HPDE6-E6E7 (cell line): Measurements from ENCODE around the gene EDARADD.
A peak's percentile ranks its signal among the peaks of the same experiment; 100 is the strongest.
"Not testable (repeated sequence)": the region's sequence is repeated elsewhere in the genome, so short reads cannot be mapped to it uniquely, and the experiment has no call there.

Experiments used
- DNase-seq: peaks from one replicate; pipeline ENCODE4 v3.0.0; 2011; ENCODE audit warnings: missing footprints; ENCODE audit errors: extremely low spot score

EDARADD gene

DNA sequence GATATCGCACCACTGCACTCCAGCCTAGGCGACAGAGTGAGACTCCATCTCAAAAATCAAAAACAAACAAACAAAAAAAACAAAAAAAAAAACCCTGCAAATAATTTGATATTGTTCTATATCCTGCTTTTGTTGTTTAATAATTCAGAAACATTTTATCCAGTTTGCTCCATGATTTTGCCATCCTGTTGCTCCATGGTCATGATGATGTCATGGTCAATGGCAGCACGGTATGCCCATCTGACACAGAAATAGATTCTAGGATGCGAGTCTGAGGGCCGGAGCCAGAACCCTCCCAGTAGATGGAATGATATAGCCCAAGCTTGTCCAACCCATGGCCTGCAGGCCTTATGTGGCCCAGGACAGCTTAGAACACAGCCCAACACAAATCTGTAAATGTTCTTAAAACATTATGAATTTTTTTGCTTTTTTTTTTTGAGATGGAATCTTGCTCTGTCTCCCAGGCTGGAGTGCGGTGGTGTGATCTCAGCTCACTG lies 39.8 kb downstream of the EDARADD start:
- DNase-seq = no peak

DNA sequence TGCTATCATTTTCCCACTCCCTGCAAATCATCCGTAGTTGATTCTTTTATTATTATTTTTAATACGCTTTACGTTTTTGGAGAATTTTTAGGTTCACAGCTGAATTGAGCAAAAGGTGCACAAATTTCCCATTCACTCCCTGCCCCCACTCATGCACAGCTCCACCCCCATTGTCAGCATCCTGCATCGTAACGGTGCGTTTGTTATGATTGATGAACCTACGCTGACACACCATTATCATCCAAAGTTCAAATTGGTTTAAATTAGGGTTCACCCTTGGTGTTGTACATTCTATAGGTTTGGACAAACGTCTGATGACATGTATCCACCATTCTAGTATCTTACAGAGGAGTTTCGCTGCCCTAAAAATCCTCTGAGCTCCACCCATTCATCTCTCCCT lies 44.5 kb downstream of the EDARADD start:
- no peak for DNase-seq

DNA sequence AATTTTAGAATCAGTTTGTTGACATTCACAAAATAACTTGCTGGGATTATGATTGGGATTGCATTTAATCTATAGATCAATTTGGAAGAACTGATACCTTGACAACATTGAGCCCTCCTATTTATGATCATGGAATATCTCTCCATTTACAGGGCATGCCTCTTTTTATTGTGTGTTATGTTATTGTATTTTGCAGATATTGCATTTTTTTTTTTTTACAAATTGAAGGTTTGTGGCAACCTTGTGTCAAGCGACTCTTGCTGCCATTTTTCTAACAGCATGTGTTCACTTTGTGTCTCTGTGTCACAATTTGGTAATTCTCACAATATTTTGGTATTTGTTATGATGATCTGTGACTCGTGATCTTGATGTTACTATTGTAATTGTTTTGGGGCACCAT lies 46.3 kb downstream of the EDARADD start:
- no peak for DNase-seq

DNA sequence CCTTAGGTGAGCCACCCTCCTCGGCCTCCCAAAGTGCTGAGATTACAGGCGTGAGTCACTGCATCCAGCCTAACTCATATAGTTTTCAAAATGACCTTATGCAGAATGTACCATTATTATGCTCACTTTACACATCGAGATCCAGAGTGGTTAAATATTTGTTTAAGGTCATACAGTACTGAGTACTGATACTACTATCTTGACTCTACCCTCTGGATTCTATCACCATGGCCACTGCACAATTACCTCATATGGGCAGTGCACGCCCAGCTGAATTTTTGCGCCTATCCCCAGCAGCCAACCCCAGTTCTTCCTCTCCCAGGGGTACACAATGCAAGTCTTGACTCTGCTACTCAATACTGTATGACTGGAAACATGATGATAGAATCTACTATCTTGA lies 56.7 kb downstream of the EDARADD start:
- DNase-seq = no peak

DNA sequence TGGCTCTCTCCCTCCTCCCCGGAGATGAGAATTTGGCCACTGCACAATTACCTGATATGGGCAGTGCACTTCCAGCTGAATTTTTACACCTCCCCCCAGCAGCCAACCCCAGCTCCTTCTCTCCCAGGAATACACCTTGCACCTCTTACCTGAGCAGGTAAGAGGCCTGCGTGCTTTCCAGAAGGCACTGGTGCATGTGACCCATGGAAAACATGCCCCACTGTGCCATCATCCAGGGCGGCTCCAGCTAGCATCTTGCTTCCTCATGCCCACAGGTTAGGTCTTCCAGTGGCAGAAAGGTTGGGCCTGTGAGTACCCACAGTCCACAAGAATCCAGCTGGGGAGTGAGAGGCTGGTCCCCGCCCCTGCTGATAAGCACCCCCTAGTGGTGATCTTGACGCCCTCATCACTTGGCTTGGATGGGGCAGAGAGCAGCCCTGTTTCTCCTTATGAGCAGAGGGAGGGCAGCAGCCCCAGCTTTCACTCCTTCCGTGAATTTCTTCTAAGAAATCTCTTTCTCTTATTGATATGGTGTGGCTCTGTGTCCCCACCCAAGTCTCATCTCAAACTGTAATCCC lies 57.8 kb downstream of the EDARADD start:
- DNase-seq = no peak

DNA sequence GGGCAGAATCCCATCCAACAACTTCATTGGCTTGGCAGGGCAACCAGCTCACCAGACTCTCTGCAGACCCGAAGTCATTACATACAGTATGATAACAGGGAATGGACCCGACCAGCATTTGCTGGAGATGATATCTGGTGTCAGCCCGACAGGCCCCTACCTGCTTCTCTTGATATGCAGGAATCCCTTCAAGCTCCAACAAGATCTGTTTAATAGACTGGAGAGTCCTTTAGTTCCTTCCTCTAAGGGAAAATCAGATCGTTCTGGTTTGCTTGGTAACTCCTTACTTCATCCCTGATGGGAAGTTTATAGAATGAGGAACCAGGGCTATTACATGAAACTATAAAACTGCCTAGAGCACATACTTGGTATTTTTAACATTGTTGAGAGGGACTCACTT lies 61.2 kb downstream of the EDARADD start:
- peak; percentile 51 for DNase-seq

DNA sequence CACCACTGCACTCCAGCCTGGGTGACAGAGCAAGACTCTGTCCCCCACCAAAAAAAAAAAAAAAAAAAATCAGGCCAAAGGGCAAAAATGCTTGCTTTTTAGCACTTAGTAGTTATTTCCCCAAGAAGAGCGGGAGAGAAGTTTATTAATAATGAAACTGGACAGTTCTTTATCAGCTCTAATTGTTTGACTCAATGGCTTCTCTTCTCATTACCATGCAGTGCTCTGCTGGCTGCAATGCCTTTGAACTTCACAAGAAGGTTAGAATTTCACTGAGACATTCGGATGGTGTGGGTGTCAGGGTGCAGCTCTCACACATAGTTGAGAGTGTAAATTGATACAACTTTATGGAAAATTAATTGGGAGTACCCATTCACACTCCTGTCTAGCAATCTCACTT lies 63.7 kb downstream of the EDARADD start:
- no peak for DNase-seq

DNA sequence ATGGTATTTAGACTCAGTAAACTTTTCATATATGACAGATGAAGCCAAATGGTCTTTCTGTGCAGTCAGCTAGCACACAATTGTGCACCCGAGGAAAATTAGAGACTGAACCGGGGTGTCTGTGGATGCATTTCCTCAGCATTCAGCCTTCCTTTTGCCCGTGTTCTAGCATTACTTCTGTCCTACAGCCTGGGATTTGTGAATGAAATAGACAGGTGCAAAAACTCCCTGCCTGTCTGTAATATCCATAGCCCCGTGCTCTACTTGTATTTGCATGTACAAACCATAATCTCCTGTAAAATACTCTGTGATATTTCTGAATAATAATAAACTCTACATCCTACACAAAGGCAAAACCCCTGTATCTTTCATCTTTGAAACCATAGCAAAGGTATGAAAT lies 64.9 kb downstream of the EDARADD start:
- DNase-seq = no peak

DNA sequence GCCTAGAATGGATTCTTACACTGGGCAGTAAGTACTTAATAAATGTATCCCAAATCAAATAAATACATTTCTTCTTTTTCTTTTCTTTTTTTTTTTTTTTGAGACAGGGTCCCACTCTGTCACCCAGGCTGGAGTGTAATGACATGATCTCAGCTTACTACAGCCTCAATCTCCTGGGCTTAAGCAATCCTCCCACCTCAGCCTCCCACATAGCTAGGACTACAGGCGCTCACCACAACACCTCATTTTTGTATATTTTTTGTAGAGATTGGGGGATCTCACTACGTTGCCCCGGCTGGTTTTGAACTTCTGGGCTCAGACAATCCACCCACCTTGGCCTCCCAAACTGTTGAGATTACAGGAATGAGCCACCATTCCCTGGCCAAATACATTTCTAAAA lies 66.0 kb downstream of the EDARADD start:
- no peak for DNase-seq

DNA sequence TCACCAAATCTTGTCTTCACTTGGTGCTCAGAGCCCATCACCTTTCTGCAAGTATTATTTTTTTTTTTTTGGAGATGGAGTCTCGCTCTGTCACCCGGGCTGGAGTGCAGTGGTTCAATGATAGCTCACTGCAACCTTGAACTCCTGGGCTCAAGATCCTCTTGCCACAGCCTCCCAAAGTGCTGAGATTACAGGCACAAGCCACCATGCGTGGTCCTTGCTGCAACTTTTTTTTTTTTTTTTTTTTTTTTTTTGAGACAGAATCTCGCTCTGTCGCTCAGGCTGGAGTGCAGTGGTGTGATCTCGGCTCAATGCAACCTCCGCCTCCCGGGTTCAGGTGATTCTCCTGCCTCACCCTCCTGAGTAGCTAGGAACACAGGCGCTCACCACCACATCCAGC lies 70.1 kb downstream of the EDARADD start:
- not testable (repeated sequence) for DNase-seq

DNA sequence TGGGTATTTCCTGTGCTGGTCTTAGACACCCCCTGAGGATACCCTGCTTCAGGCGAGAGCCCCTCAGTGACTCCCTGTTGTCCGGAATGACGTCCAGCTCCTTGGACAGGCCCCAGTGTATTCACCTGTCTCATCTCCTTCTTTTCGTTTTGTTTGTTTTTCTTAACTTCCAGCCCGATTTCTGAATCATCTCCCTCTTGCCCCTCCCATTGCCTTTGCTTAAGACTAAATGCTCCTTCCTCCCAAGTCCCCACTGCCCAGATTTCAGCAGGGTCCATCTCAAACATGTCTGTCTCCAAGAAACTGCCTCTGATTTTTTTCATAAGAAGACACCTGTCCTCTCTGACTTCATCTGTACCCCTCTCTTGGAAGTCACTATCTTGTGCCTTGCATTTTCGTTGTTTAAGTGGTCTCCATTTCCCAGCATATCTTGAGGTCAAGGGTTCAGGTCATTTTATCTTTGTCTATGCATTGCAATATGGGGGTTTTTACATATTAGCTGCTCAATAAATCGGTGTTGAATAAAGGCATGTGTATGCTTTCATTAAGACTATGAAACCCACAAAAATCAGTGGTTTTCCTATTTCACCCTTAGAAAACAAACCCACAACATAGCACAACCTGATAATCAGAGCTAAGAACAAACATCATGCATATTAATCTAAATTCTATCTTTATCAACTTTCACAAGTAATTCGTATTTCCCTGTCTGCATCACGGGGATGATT lies 71.3 kb downstream of the EDARADD start:
- DNase-seq = no peak

DNA sequence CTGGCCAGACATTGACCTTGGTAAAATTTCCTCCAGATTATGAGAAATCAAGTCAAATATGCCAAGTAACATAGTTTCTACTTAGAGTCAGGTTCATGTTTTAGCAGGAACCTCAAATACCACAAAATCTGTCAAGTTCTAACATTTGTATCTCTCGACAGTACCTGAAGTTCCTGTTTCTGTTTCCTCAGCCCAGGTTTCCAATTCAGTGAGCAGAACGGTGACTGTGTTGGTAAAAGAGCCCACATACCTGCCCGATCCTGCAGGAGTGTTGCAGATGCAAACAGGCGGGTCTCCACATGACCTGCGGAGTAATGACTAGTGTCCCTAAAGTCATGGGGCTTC lies 71.8 kb downstream of the EDARADD start:
- DNase-seq = peak; percentile 85

DNA sequence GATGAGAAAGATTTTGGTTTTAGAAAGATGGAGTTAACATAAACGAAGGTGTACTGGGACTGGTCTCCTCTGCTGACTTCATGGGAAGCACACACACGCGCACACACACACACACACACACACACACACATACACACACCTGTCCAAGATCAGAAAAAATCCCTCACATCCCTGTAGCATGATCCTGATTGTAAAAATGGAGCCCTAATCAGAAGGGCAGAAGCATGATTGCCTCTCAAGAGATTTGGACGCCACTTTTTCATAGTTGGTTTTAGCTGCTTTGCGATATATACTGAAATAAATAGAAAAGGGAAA lies 73.2 kb downstream of the EDARADD start:
- DNase-seq = no peak

DNA sequence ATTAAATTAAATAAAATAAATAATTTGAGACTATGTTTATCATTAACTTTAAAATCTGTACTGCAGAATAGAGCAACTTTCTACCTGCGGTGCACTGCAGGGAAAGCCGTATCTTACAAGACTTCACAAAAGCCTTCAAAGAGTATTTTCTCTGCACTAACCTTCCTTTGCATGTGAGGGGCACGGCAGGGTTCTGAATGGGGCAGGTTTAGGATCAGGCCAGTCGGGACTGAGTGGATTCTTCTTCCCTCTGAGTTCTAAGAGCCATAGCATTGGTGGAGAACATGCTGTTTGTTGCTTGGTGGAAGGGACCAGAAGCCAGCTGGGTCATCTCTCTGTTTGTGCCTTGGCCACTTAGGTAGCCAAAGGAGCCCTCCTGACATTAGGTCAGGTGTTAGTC lies 74.5 kb downstream of the EDARADD start:
- DNase-seq = no peak

DNA sequence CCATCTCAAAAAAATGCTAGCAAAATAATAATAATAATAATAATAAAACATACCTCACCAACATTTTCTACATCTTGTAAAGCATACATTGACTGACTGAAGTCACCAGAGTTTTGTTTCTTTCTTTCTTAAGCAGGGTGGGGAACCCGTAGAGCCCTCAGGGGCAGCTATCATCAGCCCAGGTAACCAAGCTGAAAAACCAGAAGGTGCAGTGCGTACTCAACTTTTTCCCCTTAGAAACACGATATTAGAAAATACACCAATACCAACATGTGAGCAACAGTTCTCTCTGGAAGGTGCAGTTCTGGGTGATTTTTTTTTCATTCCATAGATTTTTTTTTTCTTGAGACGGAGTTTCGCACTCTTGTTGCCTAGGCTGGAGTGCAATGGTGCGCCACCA lies 75.4 kb downstream of the EDARADD start:
- no peak for DNase-seq

DNA sequence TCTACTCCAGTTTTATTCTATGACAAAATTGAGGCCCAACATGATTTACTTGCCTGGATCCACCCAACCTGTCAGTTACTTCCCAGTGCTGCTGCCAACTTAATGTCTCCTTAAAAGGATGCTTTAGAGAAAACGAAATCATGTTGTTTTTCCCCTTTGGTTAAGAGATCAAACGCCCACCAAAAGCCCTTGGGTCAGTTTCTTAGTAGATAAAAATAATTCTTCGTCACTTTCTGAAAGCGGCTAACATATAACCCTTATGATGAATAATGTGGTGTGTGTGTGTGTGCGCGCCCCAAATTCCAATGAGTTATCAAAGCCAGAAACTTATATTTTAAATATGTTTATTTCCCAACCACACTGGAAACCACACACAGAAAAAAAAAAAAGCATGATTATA lies 77.0 kb downstream of the EDARADD start:
- no peak for DNase-seq

DNA sequence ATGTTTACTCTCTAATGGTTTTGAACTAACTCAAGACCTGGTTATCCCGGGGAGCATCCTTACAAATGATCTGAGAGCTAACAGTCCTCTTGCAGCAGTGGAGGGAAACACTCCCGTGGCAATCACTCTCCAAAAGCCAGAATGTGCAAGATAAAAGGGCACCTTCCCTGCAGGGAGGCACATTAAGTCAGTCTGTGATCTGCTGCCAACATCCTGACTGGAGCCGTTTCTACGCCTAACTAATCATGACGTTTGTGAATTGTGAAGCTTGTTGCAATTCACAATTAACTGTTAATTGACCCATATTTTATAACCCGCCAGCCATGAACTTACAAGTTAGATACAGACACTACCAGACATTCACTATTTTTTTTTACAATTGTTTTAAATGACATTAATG lies 77.6 kb downstream of the EDARADD start:
- DNase-seq = no peak

DNA sequence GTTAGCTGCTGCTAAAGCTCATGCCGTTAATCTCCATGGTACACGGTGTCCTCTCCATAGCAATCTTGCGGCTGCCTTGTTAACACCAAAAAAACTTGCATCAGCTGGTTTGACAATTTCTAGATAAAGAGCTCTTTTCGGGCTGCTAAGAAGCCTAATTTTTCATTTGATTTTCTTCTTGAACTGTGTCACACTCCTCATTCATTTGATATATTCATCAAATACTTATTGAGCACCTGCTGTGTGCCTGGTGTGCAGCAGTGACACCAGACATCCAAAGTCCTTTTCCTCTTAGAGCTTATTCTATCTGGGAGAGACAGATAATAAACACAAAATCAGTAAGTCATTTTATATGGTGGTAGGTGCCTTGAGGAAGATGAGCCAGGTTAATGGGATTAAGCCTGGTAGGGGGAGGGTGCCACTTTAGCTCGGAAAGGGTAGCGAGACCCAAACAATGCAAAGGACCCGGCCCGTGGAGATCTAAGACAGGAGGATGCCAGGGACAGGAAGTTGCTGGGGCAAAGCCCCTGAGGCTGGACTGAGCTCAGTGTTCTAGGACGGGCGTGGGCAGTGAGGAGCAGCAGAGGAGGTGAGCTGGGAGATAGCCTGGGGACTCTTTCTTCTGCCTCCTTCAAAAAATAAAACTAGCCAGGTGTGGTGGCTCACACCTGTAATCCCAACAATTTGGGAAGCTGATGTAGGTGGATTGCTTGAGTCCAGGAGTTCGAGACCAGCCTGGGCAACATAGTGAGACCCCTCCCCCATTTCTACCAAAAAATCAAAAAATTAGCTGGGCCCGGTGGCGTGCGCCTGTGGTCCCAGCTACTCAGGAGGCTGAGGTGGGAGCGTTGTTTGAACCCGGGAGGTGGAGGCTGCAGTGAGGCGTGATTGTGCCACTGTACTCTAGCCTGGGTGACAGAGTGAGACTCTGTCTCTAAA lies 79.0 kb downstream of the EDARADD start:
- no peak for DNase-seq

DNA sequence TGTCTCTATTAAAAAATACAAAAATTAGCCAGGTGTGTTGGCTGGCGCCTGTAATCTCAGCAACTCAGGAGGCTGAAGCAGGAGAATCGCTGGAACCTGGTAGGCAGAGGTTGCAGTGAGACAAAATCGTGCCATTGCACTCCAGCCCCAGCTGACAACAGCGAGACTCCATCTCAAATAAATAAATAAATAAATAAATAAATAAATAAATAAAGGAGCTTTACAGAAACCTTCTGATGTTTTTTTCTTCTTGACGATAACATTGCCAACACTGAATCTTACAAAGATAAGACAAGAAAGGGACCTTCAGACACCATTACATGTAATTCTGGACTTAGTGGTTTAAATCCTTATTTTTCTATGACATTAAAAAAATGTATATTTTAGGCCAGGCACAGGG lies 81.9 kb downstream of the EDARADD start:
- no peak for DNase-seq

DNA sequence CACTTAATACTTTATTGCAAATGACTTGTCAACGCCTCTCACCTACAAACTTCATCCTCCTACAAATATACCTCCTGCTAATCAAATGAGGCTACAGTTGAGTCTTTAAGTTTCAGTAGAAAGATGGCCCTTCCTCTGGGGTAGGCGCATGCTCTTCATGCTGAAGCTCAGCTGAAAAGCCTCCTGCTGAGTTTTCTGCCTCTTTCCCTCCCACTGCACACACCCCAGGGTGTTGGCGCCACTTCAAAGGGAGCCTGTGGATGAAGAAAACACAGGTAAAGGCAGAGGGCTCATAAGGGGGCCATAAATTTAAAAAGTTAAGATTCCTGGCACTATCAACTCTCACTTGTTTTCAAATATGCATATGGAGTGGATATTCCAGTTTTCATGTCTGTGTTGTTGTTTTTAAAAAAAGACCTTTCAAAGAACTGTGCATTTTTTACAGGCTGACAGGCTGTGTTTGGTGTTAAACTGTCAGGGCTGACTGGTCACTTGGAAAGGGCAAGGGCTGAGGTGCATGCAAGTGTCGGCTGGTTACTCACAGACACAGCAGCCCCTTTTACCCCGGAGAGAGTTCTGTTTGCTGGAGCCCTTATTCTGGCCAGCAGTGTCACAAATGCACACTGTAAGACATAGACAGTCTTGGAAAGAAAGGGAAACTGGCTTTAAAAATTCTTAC lies 86.8 kb downstream of the EDARADD start:
- no peak for DNase-seq

DNA sequence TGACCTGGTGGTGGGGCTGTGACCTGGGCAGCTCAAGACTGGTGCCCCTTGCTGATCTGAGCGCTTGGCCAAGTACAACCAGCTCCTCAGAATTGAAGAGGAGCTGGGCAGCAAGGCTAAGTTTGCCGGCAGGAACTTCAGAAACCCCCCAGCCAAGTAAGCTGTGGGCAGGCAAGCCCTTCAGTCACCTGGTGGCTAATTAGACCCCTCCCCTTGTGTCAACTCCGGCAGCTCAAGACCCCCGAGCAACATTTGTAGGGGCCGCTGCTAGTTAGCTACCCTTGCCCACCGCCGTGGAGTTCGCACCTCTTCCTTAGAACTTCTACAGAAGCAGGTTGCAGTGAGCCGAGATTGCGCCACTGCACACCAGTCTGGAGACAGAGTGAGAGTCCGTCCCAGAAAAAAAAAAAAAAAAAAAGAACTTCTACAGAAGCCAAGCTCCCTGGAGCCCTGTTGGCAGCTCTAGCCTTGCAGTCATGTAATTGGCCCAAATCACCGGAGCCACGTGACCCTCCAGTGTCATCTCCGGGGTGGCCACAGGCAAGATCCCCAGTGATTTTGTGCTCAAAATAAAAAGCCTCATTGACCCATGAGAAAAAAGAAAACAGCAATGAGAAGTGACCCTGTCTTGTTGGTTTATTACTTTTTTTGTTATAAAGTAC lies 90.4 kb downstream of the EDARADD start:
- DNase-seq = no peak
